ENCODE measurements around the gene SMIM1. TPM values are rescaled to one million over a fixed set of nuclear protein-coding genes. Genes with fewer than 3 reads are reported as not detected.

SMIM1 gene
- total and polyA plus RNA-seq, 2 donors from 2014 or later, result 7.0 to 49.5 TPM

- intact Hi-C loops (cut with DNase I), result no loop called here
- TF ChIP-seq CTCF (IDR thresholded peaks at IDR 0.05; ENCODE audit: borderline replicate concordance, extremely low read depth, insufficient read depth), result no peak
- H3K4me1 ChIP-seq (ENCODE audit: control insufficient read depth in 2 of 3, insufficient read depth in 2 of 3, low read depth in 1 of 3, low read length in 3 of 3), result peaks cover 0 to 25% (median 8%) of the 10 kb centered on the region in 3 donors
- H3K9ac ChIP-seq (ENCODE audit: low read length in 3 of 3), result no peak overlapping the region
- H3K9me3 ChIP-seq (ENCODE audit: control insufficient read depth in 2 of 3, insufficient read depth in 1 of 3, low read length in 3 of 3), result no peaks in the 10 kb centered on the region
- no peaks in the 10 kb centered on the region for H3K27me3 ChIP-seq (ENCODE audit: control insufficient read depth, insufficient read depth, low read length)
- H3K27ac ChIP-seq (ENCODE audit: low read depth in 2 of 2, low read length in 2 of 2), result no peak overlapping the region
- no peak for DNase-seq
- H3K4me3 ChIP-seq (ENCODE audit: low read length in 3 of 3), result no peak overlapping the region
- peaks cover 6 to 38% (median 31%) of the 10 kb centered on the region in 3 donors for H3K36me3 ChIP-seq (ENCODE audit: control insufficient read depth in 2 of 3, insufficient read depth in 3 of 3, low read length in 3 of 3)
- no peak for FAIRE-seq
Measured at GRCh38 chr1:3824650-3825049, 52.1 kb downstream of the SMIM1 start.

GRCh38 chr1:3825356-3825755 lies 52.8 kb downstream of the SMIM1 start:
- DNase-seq (peak in 1 of 5 donors; percentile 31), FAIRE-seq (no peak)
- TF ChIP-seq CTCF (IDR thresholded peaks at IDR 0.05; ENCODE audit: borderline replicate concordance, extremely low read depth, insufficient read depth), result no peak
- Histone ChIP-seq H3K4me3 (ENCODE audit: low read length in 3 of 3) (no peak overlapping the region), H3K27me3 (ENCODE audit: control insufficient read depth, insufficient read depth, low read length) (no peaks in the 10 kb centered on the region), H3K36me3 (ENCODE audit: control insufficient read depth in 2 of 3, insufficient read depth in 3 of 3, low read length in 3 of 3) (peaks cover 4 to 39% (median 27%) of the 10 kb centered on the region in 3 donors), H3K27ac (ENCODE audit: low read depth in 2 of 2, low read length in 2 of 2) (no peak overlapping the region), H3K9ac (ENCODE audit: low read length in 3 of 3) (no peak overlapping the region), H3K4me1 (ENCODE audit: control insufficient read depth in 2 of 3, insufficient read depth in 2 of 3, low read depth in 1 of 3, low read length in 3 of 3) (peaks cover 0 to 25% (median 5%) of the 10 kb centered on the region in 3 donors), H3K9me3 (ENCODE audit: control insufficient read depth in 2 of 3, insufficient read depth in 1 of 3, low read length in 3 of 3) (no peaks in the 10 kb centered on the region)
- intact Hi-C loops (cut with DNase I), result no loop called here

Other genes with a start within 250 kb of the SMIM1 start
- gene MEGF6, start 161.2 kb upstream of the SMIM1 start, total RNA-seq, result 10.9 TPM
- gene MEGF6, start 161.2 kb upstream of the SMIM1 start, polyA plus RNA-seq (ENCODE audit: insufficient read depth, low read depth, low replicate concordance), result 2.8 TPM
- gene TPRG1L, start 147.7 kb upstream of the SMIM1 start, total RNA-seq, result 37.1 TPM
- gene TPRG1L, start 147.7 kb upstream of the SMIM1 start, polyA plus RNA-seq (ENCODE audit: insufficient read depth, low read depth, low replicate concordance), result 72.4 TPM
- gene WRAP73, start 122.6 kb upstream of the SMIM1 start, total RNA-seq, result 18.4 TPM
- gene WRAP73, start 122.6 kb upstream of the SMIM1 start, polyA plus RNA-seq (ENCODE audit: insufficient read depth, low read depth, low replicate concordance), result 19.6 TPM
- 0.54 TPM for gene TP73, start 120.2 kb upstream of the SMIM1 start, total RNA-seq
- gene TP73, start 120.2 kb upstream of the SMIM1 start, polyA plus RNA-seq (ENCODE audit: insufficient read depth, low read depth, low replicate concordance), result not detected
- gene CCDC27, start 20.3 kb upstream of the SMIM1 start, total RNA-seq, result not detected
- not detected for gene CCDC27, start 20.3 kb upstream of the SMIM1 start, polyA plus RNA-seq (ENCODE audit: insufficient read depth, low read depth, low replicate concordance)
- 42.4 TPM for gene LRRC47, start 23.7 kb downstream of the SMIM1 start, total RNA-seq
- 28.8 TPM for gene LRRC47, start 23.7 kb downstream of the SMIM1 start, polyA plus RNA-seq (ENCODE audit: insufficient read depth, low read depth, low replicate concordance)
- gene CEP104, start 84.5 kb downstream of the SMIM1 start, total RNA-seq, result 51.2 TPM
- gene CEP104, start 84.5 kb downstream of the SMIM1 start, polyA plus RNA-seq (ENCODE audit: insufficient read depth, low read depth, low replicate concordance), result 11.1 TPM
- 8.2 TPM for gene DFFB, start 84.7 kb downstream of the SMIM1 start, total RNA-seq
- 5.6 TPM for gene DFFB, start 84.7 kb downstream of the SMIM1 start, polyA plus RNA-seq (ENCODE audit: insufficient read depth, low read depth, low replicate concordance)
- gene C1orf174, start 127.5 kb downstream of the SMIM1 start, total RNA-seq, result 16.8 TPM
- 15.9 TPM for gene C1orf174, start 127.5 kb downstream of the SMIM1 start, polyA plus RNA-seq (ENCODE audit: insufficient read depth, low read depth, low replicate concordance)